Endodermal cell (in vitro differentiated cells): ENCODE measurements around the gene MTF1. TPM values are rescaled to one million over a fixed set of nuclear protein-coding genes. Genes with fewer than 3 reads are reported as not detected.
A peak's percentile ranks its signal among the peaks of the same experiment; 100 is the strongest.

Experiments used
- DNase-seq: peaks from one replicate; pipeline ENCODE4 v3.0.0-alpha.2; 2017
- H3K27ac ChIP-seq: 2 replicates; pipeline ENCODE4 v1.5.1; 2013; ENCODE audit warnings: mild to moderate bottlenecking, low read depth, low read length, moderate library complexity
- H3K27me3 ChIP-seq: 2 replicates; pipeline ENCODE4 v1.6.1; 2013; ENCODE audit warnings: mild to moderate bottlenecking, low read length, moderate library complexity; ENCODE audit not compliant: insufficient read depth, control insufficient read depth, poor library complexity, severe bottlenecking
- H3K36me3 ChIP-seq: 2 replicates; pipeline ENCODE4 v1.7.0; 2013; ENCODE audit warnings: mild to moderate bottlenecking, low read length, moderate library complexity; ENCODE audit not compliant: control insufficient read depth, insufficient read depth
- H3K4me1 ChIP-seq: one replicate; pipeline ENCODE4 v1.7.0; 2013; ENCODE audit warnings: low read length; ENCODE audit not compliant: control insufficient read depth, insufficient read depth
- H3K4me3 ChIP-seq: 2 replicates; pipeline ENCODE4 v1.5.1; 2013; ENCODE audit warnings: mild to moderate bottlenecking, low read length, moderate library complexity
- H3K9ac ChIP-seq: 2 replicates; pipeline ENCODE4 v1.6.1; 2013; ENCODE audit warnings: mild to moderate bottlenecking, low read length, moderate library complexity; ENCODE audit not compliant: poor library complexity, severe bottlenecking; ENCODE audit errors: extremely low read depth
- H3K9me3 ChIP-seq: 2 replicates; pipeline ENCODE4 v1.6.1; 2013; ENCODE audit warnings: mild to moderate bottlenecking, low read length, moderate library complexity; ENCODE audit not compliant: control insufficient read depth
- H3K27ac Mint-ChIP-seq: 2 replicates; pipeline ENCODE4 v1.8.0; 2020; ENCODE audit warnings: mixed read lengths
- H3K27me3 Mint-ChIP-seq: 2 replicates; pipeline ENCODE4 v1.8.0; 2021; ENCODE audit warnings: mild to moderate bottlenecking, mixed read lengths; ENCODE audit not compliant: insufficient read depth
- H3K36me3 Mint-ChIP-seq: 2 replicates; pipeline ENCODE4 v1.8.0; 2020; ENCODE audit warnings: low read depth, mixed read lengths
- H3K4me1 Mint-ChIP-seq: 2 replicates; pipeline ENCODE4 v1.8.0; 2020; ENCODE audit warnings: mixed read lengths
- H3K4me3 Mint-ChIP-seq: 2 replicates; pipeline ENCODE4 v1.8.0; 2020; ENCODE audit warnings: mild to moderate bottlenecking, moderate library complexity, mixed read lengths
- H3K9me3 Mint-ChIP-seq: 2 replicates; pipeline ENCODE4 v1.8.0; 2020; ENCODE audit warnings: mild to moderate bottlenecking, mixed read lengths
- CTCF ChIP-seq: fragments of 200-600 bp; sonication (generic); conservative IDR thresholded peaks from 2 replicates; pipeline ENCODE4 v1.5.0; 2021; ENCODE audit warnings: antibody characterized with exemption, mild to moderate bottlenecking
- WGBS, 2 experiments: methylation state at CpG; one replicate each; pipeline versions ENCODE4 v1.1.5 to v1.1.7; 2013; ENCODE audit warnings: missing lambda C conversion rate in 2 of 2, mixed read lengths in 1 of 2; ENCODE audit not compliant: insufficient coverage in 1 of 2, insufficient read length in 1 of 2; 5-methylcytosine and 5-hydroxymethylcytosine counted together
- total RNA-seq, 2 donors: library from RNA; stranded (reverse); fragmentation: NEBNext Ultra II Directional in 1 of 2; extraction: Animal tissue kit (Norgen Biotek cat#: 25700) in 1 of 2; gene quantifications; 2 replicates in 1 of 2; 3 replicates in 1 of 2; pipeline ENCODE4 v1.2.1, GENCODE V29; 2021

The MTF1 gene
- total RNA-seq, 2 donors from 2014 or later, result 16.6 to 17.1 TPM

GRCh38 chr1:37765916-37766664, 93.3 kb downstream of the MTF1 start:
- H3K27me3 ChIP-seq, result peaks cover 100% of the 10 kb centered on the region
- Mint-ChIP-seq H3K36me3 (no peaks in the 10 kb centered on the region), H3K27me3 (peaks cover 93% of the 10 kb centered on the region), H3K9me3 (no peaks in the 10 kb centered on the region), H3K4me3 (peak overlapping the region; percentile 24), H3K4me1 (no peaks in the 10 kb centered on the region), H3K27ac (no peak overlapping the region)
- no peaks in the 10 kb centered on the region for H3K9me3 ChIP-seq
- no peak overlapping the region for H3K27ac ChIP-seq
- H3K36me3 ChIP-seq, result no peaks in the 10 kb centered on the region
- no peak overlapping the region for H3K4me3 ChIP-seq
- no peak overlapping the region for H3K9ac ChIP-seq
- H3K4me1 ChIP-seq, result no peaks in the 10 kb centered on the region
- no peak for TF ChIP-seq CTCF
- WGBS, 2 experiments, result 23 to 42% methylated on average over 16 to 27 of the region's 27 CpGs
- peak; percentile 62 for DNase-seq

GRCh38 chr1:37764888-37765441, 94.4 kb downstream of the MTF1 start, which contains the start of gene EPHA10:
Gene EPHA10 (minus strand): TSS chr1:37765120. CDS start chr1:37765066, 54 bp downstream.
- no peak for TF ChIP-seq CTCF
- Histone ChIP-seq H3K4me3 (no peak within 1 kb of the TSS), H3K4me1 (no peaks in the 10 kb centered on the region), H3K9ac (no peak within 1 kb of the TSS), H3K27ac (no peak within 1 kb of the TSS), H3K9me3 (no peaks in the 10 kb centered on the region), H3K27me3 (peaks cover 100% of the 10 kb centered on the region), H3K36me3 (no peaks in the 10 kb centered on the region)
- DNase-seq, result peak; percentile 94
- Mint-ChIP-seq H3K9me3 (no peaks in the 10 kb centered on the region), H3K36me3 (no peaks in the 10 kb centered on the region), H3K27me3 (peaks cover 83% of the 10 kb centered on the region), H3K4me3 (peak within 1 kb of the TSS; percentile 24), H3K27ac (no peak within 1 kb of the TSS), H3K4me1 (no peaks in the 10 kb centered on the region)
- WGBS, 2 experiments, result 13 to 19% methylated on average over 9 to 33 of the region's 33 CpGs

GRCh38 chr1:37764414-37764825, 95.0 kb downstream of the MTF1 start:
- 4 to 6% methylated on average over 26 to 29 of the region's 29 CpGs for WGBS, 2 experiments
- Mint-ChIP-seq H3K27ac (no peak overlapping the region), H3K27me3 (peaks cover 78% of the 10 kb centered on the region), H3K4me1 (no peaks in the 10 kb centered on the region), H3K4me3 (peak overlapping the region; percentile 24), H3K9me3 (no peaks in the 10 kb centered on the region), H3K36me3 (no peaks in the 10 kb centered on the region)
- Histone ChIP-seq H3K36me3 (no peaks in the 10 kb centered on the region), H3K9ac (no peak overlapping the region), H3K4me3 (no peak overlapping the region), H3K27ac (no peak overlapping the region), H3K27me3 (peaks cover 100% of the 10 kb centered on the region), H3K9me3 (no peaks in the 10 kb centered on the region), H3K4me1 (no peaks in the 10 kb centered on the region)
- DNase-seq, result peak; percentile 95
- no peak for TF ChIP-seq CTCF
